ENCODE measurements around the gene PLK3. TPM values are rescaled to one million over a fixed set of nuclear protein-coding genes. Genes with fewer than 3 reads are reported as not detected.

PLK3 gene
- polyA plus RNA-seq, 1 experiment, result 45.9 TPM

Small RNAs within 50 kb of the gene (small RNA-seq; reads per million reads assigned to genes)
- gene AL136380.1 (ENCODE audit: insufficient read length, low read depth, low replicate concordance), result not detected
- gene SNORD38A (ENCODE audit: insufficient read length, low read depth, low replicate concordance), result 18,045 reads per million, percentile 99 among the genes with 10 or more reads in this experiment
- gene SNORD38B (ENCODE audit: insufficient read length, low read depth, low replicate concordance), result not detected
- 3.8 reads per million, percentile 50 among the genes with 10 or more reads in this experiment for gene SNORD46 (ENCODE audit: insufficient read length, low read depth, low replicate concordance)
- gene SNORD55 (ENCODE audit: insufficient read length, low read depth, low replicate concordance), result not detected

Other genes with a start within 250 kb of the PLK3 start
- 7.9 and 12.1 TPM in 2 replicates for gene TMEM53, start 125.9 kb upstream of the PLK3 start, polyA plus RNA-seq (2011; rRNA removed)
- gene ARMH1, start 125.7 kb upstream of the PLK3 start, polyA plus RNA-seq (2011; rRNA removed), result 0.71 and 0.86 TPM in 2 replicates
- gene RNU5D-1, start 69.2 kb upstream of the PLK3 start, polyA plus RNA-seq (2011; rRNA removed), result not detected in 2 replicates
- 30.0 and 35.3 TPM in 2 replicates for gene KIF2C, start 60.5 kb upstream of the PLK3 start, polyA plus RNA-seq (2011; rRNA removed)
- 3,104 and 3,306 TPM in 2 replicates for gene RPS8, start 24.8 kb upstream of the PLK3 start, polyA plus RNA-seq (2011; rRNA removed)
- 0.16 and 0.22 TPM in 2 replicates for gene BEST4, start 12.2 kb upstream of the PLK3 start, polyA plus RNA-seq (2011; rRNA removed)
- 0.26 TPM in 1 of 2 replicates, not detected in the other for gene DYNLT4, start 7.0 kb downstream of the PLK3 start, polyA plus RNA-seq (2011; rRNA removed)
- gene BTBD19, start 8.1 kb downstream of the PLK3 start, polyA plus RNA-seq (2011; rRNA removed), result 18.0 and 25.7 TPM in 2 replicates
- gene PTCH2, start 42.9 kb downstream of the PLK3 start, polyA plus RNA-seq (2011; rRNA removed), result 0.12 and 0.17 TPM in 2 replicates
- 23.1 and 35.7 TPM in 2 replicates for gene EIF2B3, start 186.2 kb downstream of the PLK3 start, polyA plus RNA-seq (2011; rRNA removed)
- gene HECTD3, start 210.9 kb downstream of the PLK3 start, polyA plus RNA-seq (2011; rRNA removed), result 27.7 and 36.7 TPM in 2 replicates
- 219 and 303 TPM in 2 replicates for gene UROD, start 211.9 kb downstream of the PLK3 start, polyA plus RNA-seq (2011; rRNA removed)